ENCODE data around the gene CDRT4. TPM values are rescaled to one million over a fixed set of nuclear protein-coding genes. Genes with fewer than 3 reads are reported as not detected.
A peak's percentile ranks its signal among the peaks of the same experiment; 100 is the strongest.

CDRT4 gene
- total RNA-seq, 4 donors from 2014 or later, result 0.29 to 22.8 (median 4.2) TPM

- DNase-seq, result no peak
- H3K4me3 ChIP-seq, result no peak overlapping the region
- H3K4me1 ChIP-seq, result no peaks in the 10 kb centered on the region
- intact Hi-C loops (cut with DNase I; ENCODE audit: low total_unique reads), result no loop called here
- TF ChIP-seq POLR2A (IDR thresholded peaks at IDR 0.05) (no peak), CTCF (IDR thresholded peaks at IDR 0.05) (no peak)
- H3K27ac ChIP-seq, result peak overlapping the region in 1 of 2 donors; percentile 7
- H3K9me3 ChIP-seq, result no peaks in the 10 kb centered on the region
- H3K27me3 ChIP-seq, result no peaks in the 10 kb centered on the region
- no peaks in the 10 kb centered on the region for H3K36me3 ChIP-seq
Measured at GRCh38 chr17:15492791-15493692, 25.6 kb upstream of the CDRT4 start.

- Histone ChIP-seq H3K27ac (no peak overlapping the region), H3K9me3 (no peaks in the 10 kb centered on the region), H3K4me3 (no peak overlapping the region), H3K27me3 (no peaks in the 10 kb centered on the region), H3K4me1 (no peaks in the 10 kb centered on the region), H3K36me3 (no peaks in the 10 kb centered on the region)
- DNase-seq, result no peak
- intact Hi-C loops (cut with DNase I; ENCODE audit: low total_unique reads), result no loop called here
- TF ChIP-seq POLR2A (IDR thresholded peaks at IDR 0.05) (no peak), CTCF (IDR thresholded peaks at IDR 0.05) (no peak)
Measured at GRCh38 chr17:15492186-15492585, 24.8 kb upstream of the CDRT4 start.

GRCh38 chr17:15490634-15491261 lies 23.3 kb upstream of the CDRT4 start:
- H3K4me3 ChIP-seq, result no peak overlapping the region
- H3K27ac ChIP-seq, result peak overlapping the region; percentile 48 to 50
- TF ChIP-seq POLR2A (IDR thresholded peaks at IDR 0.05) (no peak), CTCF (IDR thresholded peaks at IDR 0.05) (no peak)
- DNase-seq, result peak; percentile 28 to 69
- no peaks in the 10 kb centered on the region for H3K4me1 ChIP-seq
- no peaks in the 10 kb centered on the region for H3K27me3 ChIP-seq
- no peaks in the 10 kb centered on the region for H3K36me3 ChIP-seq
- H3K9me3 ChIP-seq, result no peaks in the 10 kb centered on the region
- intact Hi-C loops (cut with DNase I; ENCODE audit: low total_unique reads), result no loop called here

- Histone ChIP-seq H3K36me3 (no peaks in the 10 kb centered on the region), H3K4me1 (no peaks in the 10 kb centered on the region), H3K9me3 (no peaks in the 10 kb centered on the region), H3K4me3 (no peak overlapping the region), H3K27ac (no peak overlapping the region), H3K27me3 (no peaks in the 10 kb centered on the region)
- TF ChIP-seq CTCF (IDR thresholded peaks at IDR 0.05), result no peak
- TF ChIP-seq POLR2A (IDR thresholded peaks at IDR 0.05), result no peak
- no peak for DNase-seq
- intact Hi-C loops (cut with DNase I; ENCODE audit: low total_unique reads), result no loop called here
Measured at GRCh38 chr17:15488557-15488956, 21.1 kb upstream of the CDRT4 start.

- no peak for DNase-seq
- intact Hi-C loops (cut with DNase I; ENCODE audit: low total_unique reads), result no loop called here
- no peak for TF ChIP-seq CTCF (IDR thresholded peaks at IDR 0.05)
- H3K4me3 ChIP-seq, result no peak overlapping the region
- H3K36me3 ChIP-seq, result no peaks in the 10 kb centered on the region
- H3K4me1 ChIP-seq, result no peaks in the 10 kb centered on the region
- no peaks in the 10 kb centered on the region for H3K9me3 ChIP-seq
- H3K27ac ChIP-seq, result no peak overlapping the region
- H3K27me3 ChIP-seq, result no peaks in the 10 kb centered on the region
Measured at GRCh38 chr17:15485045-15485444, 17.6 kb upstream of the CDRT4 start.
